ENCODE results near the gene SEPTIN12. TPM values are rescaled to one million over a fixed set of nuclear protein-coding genes. Genes with fewer than 3 reads are reported as not detected.

Gene SEPTIN12
- total RNA-seq, 1 donor from 2014 or later = not detected

DNA sequence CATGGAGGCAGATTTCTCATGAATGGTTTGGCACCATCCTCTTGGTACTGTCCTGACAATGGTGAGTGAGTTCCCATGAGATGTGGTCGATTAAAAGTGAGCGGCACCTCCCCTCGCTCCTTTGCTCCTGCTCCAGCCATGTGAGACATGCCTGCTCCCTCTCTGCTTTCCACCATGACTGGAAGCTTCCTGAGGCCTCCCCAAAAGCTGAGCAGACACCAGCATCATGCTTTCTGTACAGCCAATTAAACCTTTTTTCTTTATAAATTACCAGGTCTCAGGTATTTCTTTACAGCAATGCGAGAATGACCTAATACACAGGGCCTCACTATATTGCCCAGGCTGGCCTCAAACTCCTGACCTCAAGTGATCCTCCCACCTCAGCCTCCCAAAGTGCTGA, 33.3 kb downstream of the SEPTIN12 start:
- H3K27ac Mint-ChIP-seq (ENCODE audit: unreplicated experiment) = no peak overlapping the region
- H3K4me1 Mint-ChIP-seq (ENCODE audit: unreplicated experiment) = no peaks in the 10 kb centered on the region
- TF ChIP-seq CTCF (IDR thresholded peaks at IDR 0.05) = no peak
- no peak overlapping the region for H3K4me3 Mint-ChIP-seq (ENCODE audit: unreplicated experiment)
- DNase-seq (ENCODE audit: extremely low spot score, unreplicated experiment) = no peak
- H3K27me3 Mint-ChIP-seq (ENCODE audit: unreplicated experiment) = no peaks in the 10 kb centered on the region
- no peaks in the 10 kb centered on the region for H3K9me3 Mint-ChIP-seq (ENCODE audit: unreplicated experiment)
- H3K36me3 Mint-ChIP-seq (ENCODE audit: unreplicated experiment) = peaks cover 32% of the 10 kb centered on the region

- no peaks in the 10 kb centered on the region for H3K9me3 Mint-ChIP-seq (ENCODE audit: unreplicated experiment)
- no peak overlapping the region for H3K4me3 Mint-ChIP-seq (ENCODE audit: unreplicated experiment)
- no peak for TF ChIP-seq CTCF (IDR thresholded peaks at IDR 0.05)
- no peak overlapping the region for H3K27ac Mint-ChIP-seq (ENCODE audit: unreplicated experiment)
- no peaks in the 10 kb centered on the region for H3K27me3 Mint-ChIP-seq (ENCODE audit: unreplicated experiment)
- H3K4me1 Mint-ChIP-seq (ENCODE audit: unreplicated experiment) = no peaks in the 10 kb centered on the region
- DNase-seq (ENCODE audit: extremely low spot score, unreplicated experiment) = no peak
- H3K36me3 Mint-ChIP-seq (ENCODE audit: unreplicated experiment) = peaks cover 18% of the 10 kb centered on the region
Measured at GRCh38 chr16:4753227-4753626, 34.9 kb downstream of the SEPTIN12 start.

GRCh38 chr16:4752351-4753100, 35.6 kb downstream of the SEPTIN12 start:
- Mint-ChIP-seq H3K27ac (ENCODE audit: unreplicated experiment) (no peak overlapping the region), H3K9me3 (ENCODE audit: unreplicated experiment) (no peaks in the 10 kb centered on the region), H3K27me3 (ENCODE audit: unreplicated experiment) (no peaks in the 10 kb centered on the region), H3K4me3 (ENCODE audit: unreplicated experiment) (no peak overlapping the region), H3K4me1 (ENCODE audit: unreplicated experiment) (no peaks in the 10 kb centered on the region), H3K36me3 (ENCODE audit: unreplicated experiment) (peaks cover 18% of the 10 kb centered on the region)
- no peak for DNase-seq (ENCODE audit: extremely low spot score, unreplicated experiment)
- no peak for TF ChIP-seq CTCF (IDR thresholded peaks at IDR 0.05)

GRCh38 chr16:4750896-4751295, 37.2 kb downstream of the SEPTIN12 start:
- TF ChIP-seq CTCF (IDR thresholded peaks at IDR 0.05) = no peak
- Mint-ChIP-seq H3K36me3 (ENCODE audit: unreplicated experiment) (peaks cover 17% of the 10 kb centered on the region), H3K4me3 (ENCODE audit: unreplicated experiment) (no peak overlapping the region), H3K27me3 (ENCODE audit: unreplicated experiment) (no peaks in the 10 kb centered on the region), H3K9me3 (ENCODE audit: unreplicated experiment) (no peaks in the 10 kb centered on the region), H3K4me1 (ENCODE audit: unreplicated experiment) (no peaks in the 10 kb centered on the region), H3K27ac (ENCODE audit: unreplicated experiment) (no peak overlapping the region)
- no peak for DNase-seq (ENCODE audit: extremely low spot score, unreplicated experiment)

GRCh38 chr16:4749700-4750257, 38.4 kb downstream of the SEPTIN12 start:
- Mint-ChIP-seq H3K4me3 (ENCODE audit: unreplicated experiment) (no peak overlapping the region), H3K36me3 (ENCODE audit: unreplicated experiment) (peaks cover 7% of the 10 kb centered on the region), H3K27ac (ENCODE audit: unreplicated experiment) (no peak overlapping the region), H3K4me1 (ENCODE audit: unreplicated experiment) (no peaks in the 10 kb centered on the region), H3K9me3 (ENCODE audit: unreplicated experiment) (no peaks in the 10 kb centered on the region), H3K27me3 (ENCODE audit: unreplicated experiment) (no peaks in the 10 kb centered on the region)
- no peak for TF ChIP-seq CTCF (IDR thresholded peaks at IDR 0.05)
- no peak for DNase-seq (ENCODE audit: extremely low spot score, unreplicated experiment)

Data from osteocyte (in vitro differentiated cells).